Nephron progenitor cell (in vitro differentiated cells): Measurements from ENCODE around the gene SIGLEC1.

Source experiments
- DNase-seq: peaks from one replicate; pipeline ENCODE4 v3.0.0; 2021
- H3K27ac Mint-ChIP-seq: 2 replicates; pipeline ENCODE4 v1.8.0; 2021; ENCODE audit warnings: mild to moderate bottlenecking, moderate library complexity, mixed read lengths
- H3K27me3 Mint-ChIP-seq: 2 replicates; pipeline ENCODE4 v1.8.0; 2021; ENCODE audit warnings: mild to moderate bottlenecking, low read depth, mixed read lengths; ENCODE audit not compliant: poor library complexity
- H3K36me3 Mint-ChIP-seq: 2 replicates; pipeline ENCODE4 v1.8.0; 2021; ENCODE audit warnings: low read depth, mixed read lengths
- H3K4me1 Mint-ChIP-seq: 2 replicates; pipeline ENCODE4 v1.8.0; 2021; ENCODE audit warnings: mixed read lengths
- H3K4me3 Mint-ChIP-seq: 2 replicates; pipeline ENCODE4 v1.8.0; 2021; ENCODE audit warnings: mild to moderate bottlenecking, moderate library complexity, mixed read lengths
- H3K9me3 Mint-ChIP-seq: 2 replicates; pipeline ENCODE4 v1.8.0; 2021; ENCODE audit warnings: mild to moderate bottlenecking, moderate library complexity, mixed read lengths
- TF ChIP-seq, protein P1 (sequence below): fragments of 200-600 bp; sonication (generic); IDR thresholded peaks from 2 replicates; pipeline ENCODE4 v1.5.0; 2021; ENCODE audit warnings: antibody characterized with exemption

The SIGLEC1 gene

DNA sequence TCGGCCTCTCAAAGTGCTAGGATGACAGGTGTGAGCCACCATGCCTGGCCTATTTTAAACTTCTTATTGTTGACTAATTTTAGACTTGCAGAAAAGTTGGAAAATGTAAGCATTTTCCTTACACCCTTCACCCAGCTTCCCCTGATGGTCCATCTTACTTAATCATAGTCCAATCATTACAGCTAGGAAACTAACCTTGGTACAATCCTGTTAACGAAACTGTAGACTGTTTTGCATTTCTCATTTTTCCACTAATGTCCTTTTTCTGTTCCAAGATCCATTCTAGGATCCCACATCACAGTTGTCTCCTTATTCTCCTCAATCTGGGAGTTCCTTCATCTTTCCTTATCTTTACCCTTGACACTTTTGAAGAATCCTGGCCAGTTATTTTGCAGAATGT lies 48.5 kb downstream of the SIGLEC1 start:
- Mint-ChIP-seq H3K27me3 (peaks cover 59% of the 10 kb centered on the region), H3K9me3 (no peaks in the 10 kb centered on the region), H3K27ac (no peak overlapping the region), H3K4me1 (peaks cover 38% of the 10 kb centered on the region), H3K36me3 (no peaks in the 10 kb centered on the region), H3K4me3 (no peak overlapping the region)
- TF ChIP-seq, protein P1, sequence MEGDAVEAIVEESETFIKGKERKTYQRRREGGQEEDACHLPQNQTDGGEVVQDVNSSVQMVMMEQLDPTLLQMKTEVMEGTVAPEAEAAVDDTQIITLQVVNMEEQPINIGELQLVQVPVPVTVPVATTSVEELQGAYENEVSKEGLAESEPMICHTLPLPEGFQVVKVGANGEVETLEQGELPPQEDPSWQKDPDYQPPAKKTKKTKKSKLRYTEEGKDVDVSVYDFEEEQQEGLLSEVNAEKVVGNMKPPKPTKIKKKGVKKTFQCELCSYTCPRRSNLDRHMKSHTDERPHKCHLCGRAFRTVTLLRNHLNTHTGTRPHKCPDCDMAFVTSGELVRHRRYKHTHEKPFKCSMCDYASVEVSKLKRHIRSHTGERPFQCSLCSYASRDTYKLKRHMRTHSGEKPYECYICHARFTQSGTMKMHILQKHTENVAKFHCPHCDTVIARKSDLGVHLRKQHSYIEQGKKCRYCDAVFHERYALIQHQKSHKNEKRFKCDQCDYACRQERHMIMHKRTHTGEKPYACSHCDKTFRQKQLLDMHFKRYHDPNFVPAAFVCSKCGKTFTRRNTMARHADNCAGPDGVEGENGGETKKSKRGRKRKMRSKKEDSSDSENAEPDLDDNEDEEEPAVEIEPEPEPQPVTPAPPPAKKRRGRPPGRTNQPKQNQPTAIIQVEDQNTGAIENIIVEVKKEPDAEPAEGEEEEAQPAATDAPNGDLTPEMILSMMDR, result no peak
- DNase-seq, result no peak

DNA sequence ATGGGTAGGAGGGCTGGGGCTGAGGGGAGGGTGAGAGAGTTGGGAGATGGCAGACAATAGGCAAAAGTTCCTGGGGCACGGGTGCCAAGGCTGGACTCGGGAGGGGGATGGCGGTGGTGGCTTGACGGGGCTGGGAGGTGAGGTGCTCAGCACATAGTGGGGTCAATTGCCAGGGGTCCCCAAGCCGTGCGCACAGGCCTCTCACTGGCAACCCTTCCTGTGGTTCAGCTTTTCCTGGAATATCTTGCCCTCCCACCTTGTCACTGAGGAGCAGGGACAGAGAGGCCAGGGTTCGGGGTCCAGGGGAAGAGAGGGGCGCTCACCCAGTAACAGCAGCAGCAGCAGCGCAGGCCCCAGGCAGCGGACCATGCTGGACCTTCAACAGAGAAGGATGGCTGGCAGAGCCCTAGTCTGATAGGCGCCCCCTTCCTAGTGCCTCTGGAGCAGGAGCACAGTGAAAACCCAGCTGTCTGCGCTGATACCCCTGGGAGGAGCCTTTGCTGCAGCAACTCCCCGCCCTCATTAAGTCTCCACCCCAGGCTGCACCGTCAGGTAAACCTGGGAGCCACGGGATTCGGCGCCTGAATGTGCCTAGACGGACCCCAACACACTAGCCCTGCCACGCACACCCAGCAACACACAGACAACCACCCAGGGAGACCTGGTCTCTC lies 49.2 kb downstream of the SIGLEC1 start, which contains the start of gene GFRA4:
Gene GFRA4 (minus strand): TSS at position 369 of the 671 bp plus-strand sequence. CDS start 0 bp downstream, at position 369.
- H3K9me3 Mint-ChIP-seq, result no peaks in the 10 kb centered on the region
- H3K4me1 Mint-ChIP-seq, result peaks cover 39% of the 10 kb centered on the region
- no peak within 1 kb of the TSS for H3K27ac Mint-ChIP-seq
- no peaks in the 10 kb centered on the region for H3K36me3 Mint-ChIP-seq
- DNase-seq, result no peak
- TF ChIP-seq, protein P1, result no peak
- peaks cover 62% of the 10 kb centered on the region for H3K27me3 Mint-ChIP-seq
- no peak within 1 kb of the TSS for H3K4me3 Mint-ChIP-seq
